H1 (cell line): ENCODE results near the gene DRC7. TPM values are rescaled to one million over a fixed set of nuclear protein-coding genes. Genes with fewer than 3 reads are reported as not detected.
A peak's percentile ranks its signal among the peaks of the same experiment; 100 is the strongest.

ENCODE experiments used
- CTCF ChIA-PET: fragments of 300-600 bp; sonication (Branson Sonifier 250); formaldehyde crosslinking; loops from one replicate; lab custom pipeline; 2021; ENCODE audit not compliant: partially characterized antibody; lab: Charles Lee
- POLR2A ChIA-PET: fragments of 300-600 bp; sonication (Branson Sonifier 250); formaldehyde crosslinking; loops from one replicate; lab custom pipeline; 2021; ENCODE audit warnings: inconsistent platforms; ENCODE audit not compliant: partially characterized antibody; lab: Charles Lee
- DNase-seq, 2 experiments: peaks; one replicate each; pipeline versions ENCODE4 v3.0.0 to v3.0.0-alpha.2; 2010 to 2022; ENCODE audit warnings: low spot score in 2 of 2, low read depth in 1 of 2, mixed read lengths in 1 of 2
- FAIRE-seq: peaks from 2 replicates; lab custom pipeline; 2011; peaks lifted over from hg19 to GRCh38; lab: Jason Lieb, UNC
- H2AFZ ChIP-seq: 2 replicates; pipeline ENCODE4 v1.8.1; 2012; ENCODE audit warnings: low read length, inconsistent platforms
- H2AK5ac ChIP-seq: 2 replicates; pipeline ENCODE4 v1.6.1; 2013; ENCODE audit warnings: low read depth, low read length
- H2BK120ac ChIP-seq: replicated peaks from 2 replicates; pipeline ENCODE3; 2013; ENCODE audit warnings: low read depth, low read length, inconsistent platforms
- H2BK12ac ChIP-seq: 2 replicates; pipeline ENCODE4 v1.6.1; 2013; ENCODE audit warnings: low read depth, low read length
- H2BK15ac ChIP-seq: 2 replicates; pipeline ENCODE4 v1.6.1; 2013; ENCODE audit warnings: low read length
- H2BK20ac ChIP-seq: 2 replicates; pipeline ENCODE4 v1.6.1; 2013; ENCODE audit warnings: low read length
- H2BK5ac ChIP-seq: 2 replicates; pipeline ENCODE4 v1.6.1; 2013; ENCODE audit warnings: low read depth, low read length
- H3K14ac ChIP-seq: 2 replicates; pipeline ENCODE4 v1.6.1; 2013; ENCODE audit warnings: inconsistent platforms; ENCODE audit not compliant: insufficient read length
- H3K18ac ChIP-seq: 2 replicates; pipeline ENCODE4 v1.6.1; 2013; ENCODE audit warnings: low read length; ENCODE audit errors: extremely low read depth
- H3K23ac ChIP-seq: 2 replicates; pipeline ENCODE4 v1.6.1; 2013; ENCODE audit warnings: inconsistent platforms; ENCODE audit not compliant: insufficient read length
- H3K23me2 ChIP-seq: 2 replicates; pipeline ENCODE4 v1.6.1; 2013; ENCODE audit warnings: low read depth, low read length
- H3K27ac ChIP-seq: 2 replicates; pipeline ENCODE4 v1.6.1; 2011; ENCODE audit warnings: low read depth, low read length, inconsistent platforms
- H3K27me3 ChIP-seq, 4 experiments: replicated peaks in 1 of 4; 1 replicate in 1 of 4; 2 replicates in 3 of 4; pipeline versions ENCODE4 v1.6.1 to v1.8.1; 2011 to 2013; ENCODE audit warnings: low read length in 3 of 4, mild to moderate bottlenecking in 3 of 4, inconsistent platforms in 2 of 4, mixed read lengths in 2 of 4, moderate library complexity in 1 of 4; ENCODE audit not compliant: control insufficient read depth in 3 of 4, insufficient read depth in 3 of 4; ENCODE audit errors: extremely low read depth in 1 of 4
- H3K36me3 ChIP-seq, 4 experiments: 2 replicates each; pipeline versions ENCODE4 v1.6.1 to v1.8.1; 2011 to 2013; ENCODE audit warnings: mild to moderate bottlenecking in 4 of 4, low read length in 3 of 4, moderate library complexity in 2 of 4, control low read depth in 1 of 4, inconsistent platforms in 1 of 4; ENCODE audit not compliant: insufficient read depth in 4 of 4, control insufficient read depth in 2 of 4
- H3K4ac ChIP-seq: replicated peaks from 2 replicates; pipeline ENCODE3; 2013; ENCODE audit warnings: low read length, low read depth, mixed read lengths, inconsistent platforms; ENCODE audit not compliant: insufficient read length
- H3K4me1 ChIP-seq, 4 experiments: replicated peaks in 1 of 4; 1 replicate in 1 of 4; 2 replicates in 3 of 4; pipeline versions ENCODE4 v1.6.1 to v1.8.1; 2011 to 2013; ENCODE audit warnings: low read length in 3 of 4, inconsistent platforms in 2 of 4, mixed read lengths in 1 of 4; ENCODE audit not compliant: insufficient read depth in 4 of 4, control insufficient read depth in 3 of 4
- H3K4me2 ChIP-seq, 2 experiments: 2 replicates each; pipeline versions ENCODE4 v1.6.1 to v1.8.1; 2011 to 2013; ENCODE audit warnings: low read depth in 2 of 2, low read length in 2 of 2, control low read depth in 1 of 2, inconsistent platforms in 1 of 2, mild to moderate bottlenecking in 1 of 2; ENCODE audit not compliant: insufficient read depth in 1 of 2
- H3K4me3 ChIP-seq, 4 experiments: fragments of 200-600, 300-600 bp in 1 of 4; sonication (generic), shearing (Covaris generic), sonication (Bioruptor Twin) in 1 of 4; 2 replicates each; pipeline versions ENCODE4 v1.5.1 to v1.8.1; 2011 to 2016; ENCODE audit warnings: low read length in 4 of 4, low read depth in 3 of 4, control low read depth in 2 of 4, inconsistent platforms in 2 of 4, mild to moderate bottlenecking in 2 of 4, mixed read lengths in 1 of 4, moderate library complexity in 1 of 4; ENCODE audit not compliant: insufficient read depth in 2 of 4; ENCODE audit errors: extremely low read depth in 1 of 4
- H3K56ac ChIP-seq: replicated peaks from 2 replicates; pipeline ENCODE3; 2013; ENCODE audit warnings: low read depth, mild to moderate bottlenecking, mixed read lengths, low read length, inconsistent platforms; ENCODE audit not compliant: insufficient read length
- H3K79me1 ChIP-seq: 2 replicates; pipeline ENCODE4 v1.6.1; 2013; ENCODE audit warnings: low read depth, low read length, control low read depth
- H3K79me2 ChIP-seq, 2 experiments: 2 replicates each; pipeline versions ENCODE4 v1.6.1 to v1.8.1; 2012 to 2013; ENCODE audit warnings: low read length in 2 of 2, mild to moderate bottlenecking in 2 of 2, inconsistent platforms in 1 of 2; ENCODE audit not compliant: insufficient read depth in 2 of 2, control insufficient read depth in 1 of 2
- H3K9ac ChIP-seq, 4 experiments: replicated peaks in 1 of 4; 1 replicate in 1 of 4; 2 replicates in 3 of 4; pipeline versions ENCODE4 v1.6.1 to v1.8.1; 2011 to 2013; ENCODE audit warnings: low read depth in 3 of 4, low read length in 3 of 4, control low read depth in 2 of 4, mild to moderate bottlenecking in 2 of 4, moderate library complexity in 2 of 4, inconsistent platforms in 1 of 4; ENCODE audit errors: extremely low read depth in 1 of 4
- H3K9me3 ChIP-seq, 2 experiments: 2 replicates each; pipeline versions ENCODE4 v1.6.1 to v1.8.1; 2012 to 2013; ENCODE audit warnings: mild to moderate bottlenecking in 2 of 2, moderate library complexity in 2 of 2, control low read depth in 1 of 2, inconsistent platforms in 1 of 2, low read depth in 1 of 2, low read length in 1 of 2, mixed read lengths in 1 of 2; ENCODE audit not compliant: insufficient read depth in 2 of 2
- H4K20me1 ChIP-seq, 2 experiments: replicated peaks in 1 of 2; 2 replicates each; pipeline versions ENCODE3 to v1.8.1; 2011 to 2013; ENCODE audit warnings: inconsistent platforms in 2 of 2, low read length in 2 of 2, mild to moderate bottlenecking in 1 of 2; ENCODE audit not compliant: insufficient read depth in 2 of 2, control insufficient read depth in 1 of 2
- H4K5ac ChIP-seq: 2 replicates; pipeline ENCODE4 v1.6.1; 2013; ENCODE audit warnings: low read length, low read depth, mixed read lengths, inconsistent platforms; ENCODE audit not compliant: insufficient read length
- H4K8ac ChIP-seq: 2 replicates; pipeline ENCODE4 v1.8.0; 2013; ENCODE audit warnings: mild to moderate bottlenecking, moderate library complexity, low read length, inconsistent platforms; ENCODE audit not compliant: insufficient read depth; ENCODE audit errors: extremely low read depth
- H4K91ac ChIP-seq: replicated peaks from 2 replicates; pipeline ENCODE3; 2013; ENCODE audit warnings: low read length, mixed read lengths, inconsistent platforms; ENCODE audit not compliant: insufficient read length
- BRCA1 ChIP-seq: IDR thresholded peaks from 2 replicates; pipeline ENCODE4 v1.6.1; 2012; ENCODE audit warnings: low read depth, low read length, improper control_type of control experiment
- CREB1 ChIP-seq: IDR thresholded peaks from 2 replicates; pipeline ENCODE4 v1.6.1; 2012; ENCODE audit warnings: inconsistent platforms
- GABPA ChIP-seq: IDR thresholded peaks from 2 replicates; pipeline ENCODE4 v1.6.1; 2011; ENCODE audit warnings: mild to moderate bottlenecking, low read length, moderate library complexity, borderline replicate concordance; ENCODE audit not compliant: insufficient read depth
- POU5F1 ChIP-seq: IDR thresholded peaks from 2 replicates; pipeline ENCODE4 v1.6.1; 2011; ENCODE audit warnings: low read depth, mild to moderate bottlenecking, low read length, moderate library complexity
- RXRA ChIP-seq: IDR thresholded peaks from 2 replicates; pipeline ENCODE4 v1.6.1; 2011; ENCODE audit warnings: low read depth, mild to moderate bottlenecking, low read length, moderate library complexity; ENCODE audit not compliant: insufficient read depth
- SRF ChIP-seq: IDR thresholded peaks from 2 replicates; pipeline ENCODE4 v1.6.1; 2011; ENCODE audit warnings: mild to moderate bottlenecking, low read depth, low read length, moderate library complexity
- TAF1 ChIP-seq: IDR thresholded peaks from 2 replicates; pipeline ENCODE4 v1.6.1; 2011; ENCODE audit warnings: mild to moderate bottlenecking, low read depth, low read length
- WGBS, 2 experiments: shearing (Covaris generic) in 1 of 2; methylation state at CpG; one replicate each; pipeline versions ENCODE4 v1.1.6 to v1.1.7; 2013 to 2015; ENCODE audit warnings: low lambda C conversion rate in 2 of 2, mixed read lengths in 2 of 2, inconsistent platforms in 1 of 2, low coverage in 1 of 2, missing lambda C conversion rate in 1 of 2; ENCODE audit not compliant: insufficient replicate concordance in 2 of 2, insufficient coverage in 1 of 2, insufficient read length in 1 of 2; ENCODE audit errors: extremely low coverage in 1 of 2, missing lambda C conversion rate in 1 of 2; 5-methylcytosine and 5-hydroxymethylcytosine counted together
- polyA plus RNA-seq, 7 experiments: library from polyadenylated mRNA; depleted of rRNA in 3 of 7; stranded (reverse) in 5 of 7; unstranded in 2 of 7; fragments of >200 nt in 5 of 7; fragments of 200-250 nt in 2 of 7; gene quantifications; 1 replicate in 5 of 7; 2 replicates in 1 of 7; 4 replicates in 1 of 7; pipeline versions ENCODE4 v1.2.1 to v1.2.3, GENCODE V29; 2011 to 2013; ENCODE audit warnings: missing spikeins in 2 of 7, mixed read lengths in 2 of 7
- total RNA-seq: library from RNA; stranded (reverse); fragmentation: NEBNext Ultra II Directional; extraction: Animal tissue kit (Norgen Biotek cat#: 25700); gene quantifications from 2 replicates; pipeline ENCODE4 v1.2.1, GENCODE V29; 2021
- TF ChIP-seq, protein P1 (sequence below), 3 experiments: IDR thresholded peaks; 1 replicate in 2 of 3; 2 replicates in 1 of 3; pipeline versions ENCODE4 v1.5.1 to v1.6.1; 2011; ENCODE audit warnings: low read length in 3 of 3, mild to moderate bottlenecking in 3 of 3, inconsistent platforms in 2 of 3, low read depth in 1 of 3, moderate library complexity in 1 of 3; ENCODE audit not compliant: insufficient read depth in 1 of 3; ENCODE audit errors: control extremely low read depth in 1 of 3

The DRC7 gene
- total and polyA plus RNA-seq, 2 of the 8 experiments (the other 6 are each of a cell fraction or from before 2014, with no cell fraction given): 0.14 TPM; not detected in 1

DNA sequence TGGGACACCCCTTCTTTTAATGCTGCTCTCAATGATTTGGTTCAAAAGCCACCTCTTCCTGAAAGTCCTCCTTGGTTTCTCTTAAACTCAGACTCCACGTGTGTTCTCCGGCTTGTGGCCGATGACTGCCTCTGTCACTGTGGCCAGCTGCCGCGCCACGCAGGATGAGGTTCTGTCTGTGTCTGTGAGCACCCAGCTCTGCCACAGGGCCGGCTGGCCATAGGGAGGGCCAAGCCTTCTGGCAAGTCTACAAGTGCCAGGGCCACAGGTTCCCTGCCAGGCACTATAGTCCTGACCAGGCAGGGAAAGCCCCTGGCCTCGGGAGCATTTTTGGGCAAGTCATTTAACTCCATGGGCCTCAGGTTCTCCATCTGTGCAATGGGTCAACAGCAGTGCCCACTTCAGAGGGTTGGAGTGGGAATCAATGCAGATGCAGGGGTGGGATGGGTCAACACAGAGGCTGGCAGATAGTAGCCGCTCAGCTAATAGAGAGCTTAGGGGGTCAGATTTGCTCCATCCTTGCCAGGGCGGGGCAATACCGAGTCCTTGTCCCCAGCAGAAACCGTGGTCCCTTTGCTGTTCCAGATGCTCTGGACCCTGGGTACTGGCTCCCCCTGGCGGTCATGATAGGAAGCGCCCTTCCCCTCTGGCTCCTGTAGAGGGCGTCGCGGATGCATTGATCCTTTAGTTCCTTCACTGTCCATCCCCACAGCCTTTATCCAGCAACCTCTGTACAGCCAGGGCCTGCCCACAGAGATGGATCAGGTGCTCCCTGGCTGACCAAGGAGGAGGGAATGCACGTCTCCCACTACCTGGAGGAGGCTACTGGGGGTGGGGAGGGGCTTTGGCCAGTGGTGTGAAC, 45.8 kb upstream of the DRC7 start:
- CTCF ChIA-PET: interaction anchor here (0.5 to 6.6 kb wide), 63 partner anchors 9 to 873 kb away, joined by 3 to 122 read pairs (median 4); partner anchors contain the start of genes ADGRG1, ADGRG3, DOK4 and DRC7
- H3K18ac ChIP-seq: no peak overlapping the region; the same call in 1 of the 2 replicates
- H2AK5ac ChIP-seq: 0 out of 2 replicates have a peak overlapping the region, but pooled peaks have one; percentile 58
- no peak overlapping the region for H4K5ac ChIP-seq
- no peaks in the 10 kb centered on the region for H3K79me1 ChIP-seq
- H3K4me2 ChIP-seq: no peak overlapping the region
- no peaks in the 10 kb centered on the region; a peak in 2 of 4 replicates for H3K9me3 ChIP-seq
- H3K23me2 ChIP-seq: no peaks in the 10 kb centered on the region; the same call in 1 of the 2 replicates
- DNase-seq (peak; percentile 65 to 98), FAIRE-seq (peak; percentile 84)
- H3K4me1 ChIP-seq: peaks cover 0 to under 1% (median 0%) of the 10 kb centered on the region in 4 experiments; a peak in 3 of 7 replicates
- no peak overlapping the region for H4K91ac ChIP-seq
- H3K14ac ChIP-seq: no peak overlapping the region
- no peak overlapping the region for H2AFZ ChIP-seq
- no peak overlapping the region for H3K4me3 ChIP-seq
- H3K36me3 ChIP-seq: no peaks in the 10 kb centered on the region; a peak in 1 of 8 replicates
- no peak overlapping the region; the same call in 1 of the 2 replicates for H2BK12ac ChIP-seq
- H2BK5ac ChIP-seq: no peak overlapping the region
- no peak overlapping the region for H3K4ac ChIP-seq
- WGBS, 2 experiments: 44% methylated on average over 18 of the region's 18 CpGs; no CpG with 5 or more reads in 1 of the 2 experiments
- no peak overlapping the region for H3K56ac ChIP-seq
- H3K27me3 ChIP-seq: 0 out of 7 replicates have a peak, but pooled peaks cover 0 to 3% (median 0%) of the 10 kb centered on the region in 4 experiments
- H3K23ac ChIP-seq: no peak overlapping the region
- H2BK20ac ChIP-seq: no peak overlapping the region
- POLR2A ChIA-PET: interaction anchor here (0.6 to 1.7 kb wide), 4 partner anchors 22 to 112 kb away, joined by 3 to 4 read pairs (median 3); partner anchors contain the start of gene KATNB1
- H4K8ac ChIP-seq: no peak overlapping the region
- H3K9ac ChIP-seq: no peak overlapping the region
- peaks cover 0 to 9% of the 10 kb centered on the region in 2 experiments for H4K20me1 ChIP-seq
- no peak overlapping the region for H3K27ac ChIP-seq
- no peak overlapping the region for H2BK15ac ChIP-seq
- no peaks in the 10 kb centered on the region for H3K79me2 ChIP-seq
- no peak overlapping the region for H2BK120ac ChIP-seq
- peak; percentile 54 for TF ChIP-seq CREB1
- TF ChIP-seq, protein P1, sequence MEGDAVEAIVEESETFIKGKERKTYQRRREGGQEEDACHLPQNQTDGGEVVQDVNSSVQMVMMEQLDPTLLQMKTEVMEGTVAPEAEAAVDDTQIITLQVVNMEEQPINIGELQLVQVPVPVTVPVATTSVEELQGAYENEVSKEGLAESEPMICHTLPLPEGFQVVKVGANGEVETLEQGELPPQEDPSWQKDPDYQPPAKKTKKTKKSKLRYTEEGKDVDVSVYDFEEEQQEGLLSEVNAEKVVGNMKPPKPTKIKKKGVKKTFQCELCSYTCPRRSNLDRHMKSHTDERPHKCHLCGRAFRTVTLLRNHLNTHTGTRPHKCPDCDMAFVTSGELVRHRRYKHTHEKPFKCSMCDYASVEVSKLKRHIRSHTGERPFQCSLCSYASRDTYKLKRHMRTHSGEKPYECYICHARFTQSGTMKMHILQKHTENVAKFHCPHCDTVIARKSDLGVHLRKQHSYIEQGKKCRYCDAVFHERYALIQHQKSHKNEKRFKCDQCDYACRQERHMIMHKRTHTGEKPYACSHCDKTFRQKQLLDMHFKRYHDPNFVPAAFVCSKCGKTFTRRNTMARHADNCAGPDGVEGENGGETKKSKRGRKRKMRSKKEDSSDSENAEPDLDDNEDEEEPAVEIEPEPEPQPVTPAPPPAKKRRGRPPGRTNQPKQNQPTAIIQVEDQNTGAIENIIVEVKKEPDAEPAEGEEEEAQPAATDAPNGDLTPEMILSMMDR (IDR thresholded peaks at IDR 0.05; ENCODE audit: control extremely low read depth in 1 of 3, insufficient read depth in 1 of 3, low read depth in 1 of 3, low read length in 3 of 3): peak; percentile 100
- no peak for TF ChIP-seq TAF1
- peak; percentile 45; the same call in 1 of the 2 replicates for TF ChIP-seq GABPA
- 0 out of 2 replicates have a peak, but pooled peaks have one; percentile 15 for TF ChIP-seq SRF
- no peak for TF ChIP-seq RXRA
- TF ChIP-seq BRCA1: no peak
- TF ChIP-seq POU5F1: no peak
